ENCODE results near the gene CEP350. TPM values are rescaled to one million over a fixed set of nuclear protein-coding genes. Genes with fewer than 3 reads are reported as not detected.

Gene CEP350
- total RNA-seq, 1 donor from 2014 or later: 53.0 TPM

DNA sequence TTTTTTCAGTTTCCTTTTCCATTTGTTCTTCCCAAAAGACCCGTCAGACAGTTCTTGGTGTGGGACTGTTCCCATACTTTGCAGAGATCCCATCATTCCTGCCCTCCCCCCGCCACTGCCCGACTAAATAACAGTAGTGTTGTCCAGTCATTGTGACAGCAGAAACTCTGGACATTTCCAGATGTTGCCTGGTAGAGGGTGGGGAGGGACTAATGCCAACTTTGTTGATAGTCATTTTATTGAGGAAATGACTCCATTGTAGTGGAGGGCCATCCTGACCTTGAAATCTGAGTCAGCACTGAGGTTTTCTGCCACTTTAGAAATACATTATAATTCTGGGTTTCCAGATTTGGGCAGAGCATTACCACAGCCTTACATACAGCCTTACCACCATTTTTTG lies 85.4 kb downstream of the CEP350 start:
- Histone ChIP-seq H3K4me1 (no peaks in the 10 kb centered on the region), H3K36me3 (peaks cover 0 to 54% of the 10 kb centered on the region in 2 donors), H3K9me3 (no peaks in the 10 kb centered on the region), H3K4me3 (no peak overlapping the region), H3K27me3 (no peaks in the 10 kb centered on the region), H3K27ac (no peak overlapping the region)
- TF ChIP-seq POLR2A (IDR thresholded peaks at IDR 0.05) (no peak), POLR2AphosphoS5 (IDR thresholded peaks at IDR 0.05; ENCODE audit: insufficient read depth in 1 of 2, low read depth in 1 of 2) (no peak)
- TF ChIP-seq, protein P1, sequence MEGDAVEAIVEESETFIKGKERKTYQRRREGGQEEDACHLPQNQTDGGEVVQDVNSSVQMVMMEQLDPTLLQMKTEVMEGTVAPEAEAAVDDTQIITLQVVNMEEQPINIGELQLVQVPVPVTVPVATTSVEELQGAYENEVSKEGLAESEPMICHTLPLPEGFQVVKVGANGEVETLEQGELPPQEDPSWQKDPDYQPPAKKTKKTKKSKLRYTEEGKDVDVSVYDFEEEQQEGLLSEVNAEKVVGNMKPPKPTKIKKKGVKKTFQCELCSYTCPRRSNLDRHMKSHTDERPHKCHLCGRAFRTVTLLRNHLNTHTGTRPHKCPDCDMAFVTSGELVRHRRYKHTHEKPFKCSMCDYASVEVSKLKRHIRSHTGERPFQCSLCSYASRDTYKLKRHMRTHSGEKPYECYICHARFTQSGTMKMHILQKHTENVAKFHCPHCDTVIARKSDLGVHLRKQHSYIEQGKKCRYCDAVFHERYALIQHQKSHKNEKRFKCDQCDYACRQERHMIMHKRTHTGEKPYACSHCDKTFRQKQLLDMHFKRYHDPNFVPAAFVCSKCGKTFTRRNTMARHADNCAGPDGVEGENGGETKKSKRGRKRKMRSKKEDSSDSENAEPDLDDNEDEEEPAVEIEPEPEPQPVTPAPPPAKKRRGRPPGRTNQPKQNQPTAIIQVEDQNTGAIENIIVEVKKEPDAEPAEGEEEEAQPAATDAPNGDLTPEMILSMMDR (IDR thresholded peaks at IDR 0.05): no peak
- intact Hi-C loops (cut with DNase I): no loop called here
- no peak for DNase-seq (ENCODE audit: extremely low spot score in 2 of 2)

DNA sequence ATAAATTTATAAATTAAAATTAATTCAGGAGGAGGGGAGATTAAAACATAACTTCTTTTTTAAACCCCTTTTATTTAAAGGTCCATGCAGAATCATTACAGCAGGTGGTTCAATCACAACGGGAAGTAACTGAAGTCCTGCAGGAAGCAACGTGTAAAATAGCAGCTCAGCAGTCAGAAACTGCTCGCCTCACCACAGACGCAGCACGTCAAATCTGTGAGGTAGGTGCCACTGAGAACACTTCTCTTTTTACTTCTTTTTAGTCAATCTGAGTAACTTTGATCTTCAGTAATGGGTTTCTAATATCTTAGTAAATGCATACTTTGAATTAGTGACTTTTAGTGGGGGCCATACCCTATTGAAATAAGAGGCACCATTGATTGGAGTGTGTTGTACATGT lies 87.0 kb downstream of the CEP350 start:
- H3K4me1 ChIP-seq: no peaks in the 10 kb centered on the region
- no peaks in the 10 kb centered on the region for H3K9me3 ChIP-seq
- H3K27ac ChIP-seq: no peak overlapping the region
- peaks cover 0 to 51% of the 10 kb centered on the region in 2 donors for H3K36me3 ChIP-seq
- no peaks in the 10 kb centered on the region for H3K27me3 ChIP-seq
- DNase-seq (ENCODE audit: extremely low spot score in 2 of 2): no peak
- TF ChIP-seq, protein P1 (IDR thresholded peaks at IDR 0.05): no peak
- TF ChIP-seq POLR2AphosphoS5 (IDR thresholded peaks at IDR 0.05; ENCODE audit: insufficient read depth in 1 of 2, low read depth in 1 of 2): no peak
- TF ChIP-seq POLR2A (IDR thresholded peaks at IDR 0.05): no peak
- H3K4me3 ChIP-seq: no peak overlapping the region
- intact Hi-C loops (cut with DNase I): no loop called here

DNA sequence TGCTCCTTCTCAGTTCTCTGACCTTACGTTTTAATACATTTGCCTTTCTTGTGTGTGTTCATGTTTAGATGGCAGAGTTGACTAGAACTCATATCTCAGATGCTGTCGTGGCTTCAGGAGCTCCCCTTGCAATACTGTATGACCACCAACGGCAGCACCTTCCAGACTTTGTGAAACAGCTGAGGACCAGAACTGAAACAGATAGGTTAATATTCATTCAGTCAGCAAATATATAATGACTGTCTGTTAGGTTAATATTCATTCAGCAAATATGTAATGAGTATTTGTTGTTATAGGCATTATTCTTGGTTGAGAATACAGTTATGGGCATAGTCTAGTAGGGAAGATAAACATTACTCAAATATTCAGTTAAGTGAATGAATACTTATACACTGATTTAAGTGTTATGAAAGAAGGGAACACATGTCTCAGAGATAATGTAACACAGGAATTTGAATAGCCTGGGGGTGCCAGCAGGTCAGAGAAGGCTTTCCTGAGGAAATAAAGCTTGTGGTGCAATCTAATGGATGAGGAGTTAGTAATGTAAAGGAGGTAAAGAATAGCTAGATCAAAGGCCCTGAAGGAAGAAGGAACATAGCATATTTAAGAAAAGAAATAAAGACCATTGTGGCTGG lies 88.5 kb downstream of the CEP350 start:
- intact Hi-C loops (cut with DNase I): no loop called here
- TF ChIP-seq, protein P1 (IDR thresholded peaks at IDR 0.05): no peak
- no peak for TF ChIP-seq POLR2A (IDR thresholded peaks at IDR 0.05)
- no peak for TF ChIP-seq POLR2AphosphoS5 (IDR thresholded peaks at IDR 0.05; ENCODE audit: insufficient read depth in 1 of 2, low read depth in 1 of 2)
- no peak for DNase-seq (ENCODE audit: extremely low spot score in 2 of 2)
- H3K27ac ChIP-seq: no peak overlapping the region
- no peaks in the 10 kb centered on the region for H3K9me3 ChIP-seq
- H3K4me1 ChIP-seq: no peaks in the 10 kb centered on the region
- H3K36me3 ChIP-seq: peaks cover 0 to 46% of the 10 kb centered on the region in 2 donors
- H3K27me3 ChIP-seq: no peaks in the 10 kb centered on the region
- H3K4me3 ChIP-seq: no peak overlapping the region

DNA sequence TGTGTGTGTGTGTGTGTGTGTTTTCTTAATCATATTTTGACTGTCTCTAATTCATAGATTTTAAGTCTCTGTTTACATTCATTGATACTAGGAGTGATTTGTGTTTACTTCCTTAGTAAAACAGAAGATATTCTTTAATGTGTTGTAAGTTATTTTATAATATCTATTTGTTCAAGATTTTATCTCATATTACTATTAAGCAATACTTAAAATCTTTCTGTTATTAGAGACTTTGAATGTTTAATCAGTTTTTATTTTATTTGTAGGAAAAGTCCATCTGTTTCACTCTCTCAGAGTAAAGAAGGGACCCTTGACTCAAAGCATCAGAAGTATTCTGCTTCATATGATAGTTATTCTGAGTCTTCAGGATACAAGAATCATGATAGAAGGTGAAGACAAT lies 89.2 kb downstream of the CEP350 start:
- TF ChIP-seq, protein P1 (IDR thresholded peaks at IDR 0.05): no peak
- TF ChIP-seq POLR2A (IDR thresholded peaks at IDR 0.05) (no peak), POLR2AphosphoS5 (IDR thresholded peaks at IDR 0.05; ENCODE audit: insufficient read depth in 1 of 2, low read depth in 1 of 2) (no peak)
- DNase-seq (ENCODE audit: extremely low spot score in 2 of 2): no peak
- Histone ChIP-seq H3K27ac (no peak overlapping the region), H3K4me3 (no peak overlapping the region), H3K36me3 (peaks cover 0 to 48% of the 10 kb centered on the region in 2 donors), H3K9me3 (no peaks in the 10 kb centered on the region), H3K27me3 (no peaks in the 10 kb centered on the region), H3K4me1 (no peaks in the 10 kb centered on the region)
- intact Hi-C loops (cut with DNase I): no loop called here

DNA sequence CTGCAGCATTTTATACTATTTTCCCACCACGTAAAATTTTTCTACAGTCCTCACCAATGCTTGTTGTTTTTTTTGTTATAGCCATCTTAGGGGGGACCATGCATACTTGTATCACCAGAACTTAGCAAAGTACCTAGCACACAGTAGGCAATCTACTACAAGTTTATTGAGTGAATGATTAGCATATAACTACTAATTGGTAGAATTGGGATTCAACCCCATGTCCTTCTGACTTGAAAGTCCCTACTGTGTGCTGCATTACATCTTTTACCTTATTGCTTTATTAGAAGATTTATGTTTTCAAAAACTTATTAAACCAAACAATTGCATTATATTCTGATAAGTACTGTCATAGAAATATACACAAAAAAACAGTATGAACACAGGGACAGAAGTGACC lies 92.1 kb downstream of the CEP350 start:
- H3K27ac ChIP-seq: no peak overlapping the region
- H3K4me3 ChIP-seq: no peak overlapping the region
- no peak for DNase-seq (ENCODE audit: extremely low spot score in 2 of 2)
- H3K4me1 ChIP-seq: no peaks in the 10 kb centered on the region
- no peaks in the 10 kb centered on the region for H3K9me3 ChIP-seq
- intact Hi-C loops (cut with DNase I): no loop called here
- peaks cover 0 to 67% of the 10 kb centered on the region in 2 donors for H3K36me3 ChIP-seq
- no peaks in the 10 kb centered on the region for H3K27me3 ChIP-seq
- TF ChIP-seq POLR2A (IDR thresholded peaks at IDR 0.05) (no peak), POLR2AphosphoS5 (IDR thresholded peaks at IDR 0.05; ENCODE audit: insufficient read depth in 1 of 2, low read depth in 1 of 2) (no peak)
- TF ChIP-seq, protein P1 (IDR thresholded peaks at IDR 0.05): no peak
